Stomach (tissue), 4 donors: ENCODE results near the gene CHRNA7.

ENCODE experiments used
- EP300 ChIP-seq: sonication (generic); formaldehyde crosslinking; IDR thresholded peaks from one replicate; pipeline ENCODE4 v1.6.1; 2017; ENCODE audit warnings: antibody characterized with exemption
- POLR2A ChIP-seq, 4 donors: fragments of 450-650 bp; IDR thresholded peaks; one replicate each; pipeline ENCODE4 v1.6.1; 2016; ENCODE audit warnings: antibody characterized with exemption in 4 of 4, control low read depth in 2 of 4, mild to moderate bottlenecking in 1 of 4, moderate library complexity in 1 of 4
- POLR2AphosphoS5 ChIP-seq, 3 donors: sonication (generic); formaldehyde crosslinking; IDR thresholded peaks; one replicate each; pipeline ENCODE4 v1.6.1; 2016; ENCODE audit warnings: antibody characterized with exemption in 3 of 3
- TF ChIP-seq, protein P1 (sequence below), 7 experiments: fragments of 450-650 bp in 4 of 7; fragments of 200-600 bp in 3 of 7; sonication (generic) in 3 of 7; IDR thresholded peaks; one replicate each; pipeline ENCODE4 v1.5.1; 2016 to 2019; ENCODE audit warnings: antibody characterized with exemption in 7 of 7, control low read depth in 2 of 7, mild to moderate bottlenecking in 1 of 7

DNA sequence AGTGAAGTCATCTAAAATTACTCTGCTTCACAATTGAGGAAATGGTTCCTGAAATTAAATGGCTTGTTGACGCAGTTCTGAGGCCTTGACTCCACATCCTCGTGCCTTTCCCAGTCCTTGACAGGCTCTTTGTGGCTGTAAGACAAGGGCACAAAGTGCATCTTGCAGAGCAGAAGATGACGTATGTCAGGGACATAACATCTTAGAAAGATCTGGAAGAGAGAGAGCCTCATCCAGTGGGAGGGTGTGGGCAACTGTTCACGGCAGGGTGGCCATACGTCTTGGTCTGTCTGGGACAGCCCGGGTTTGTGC lies 91.0 kb downstream of the CHRNA7 start:
- TF ChIP-seq, protein P1, sequence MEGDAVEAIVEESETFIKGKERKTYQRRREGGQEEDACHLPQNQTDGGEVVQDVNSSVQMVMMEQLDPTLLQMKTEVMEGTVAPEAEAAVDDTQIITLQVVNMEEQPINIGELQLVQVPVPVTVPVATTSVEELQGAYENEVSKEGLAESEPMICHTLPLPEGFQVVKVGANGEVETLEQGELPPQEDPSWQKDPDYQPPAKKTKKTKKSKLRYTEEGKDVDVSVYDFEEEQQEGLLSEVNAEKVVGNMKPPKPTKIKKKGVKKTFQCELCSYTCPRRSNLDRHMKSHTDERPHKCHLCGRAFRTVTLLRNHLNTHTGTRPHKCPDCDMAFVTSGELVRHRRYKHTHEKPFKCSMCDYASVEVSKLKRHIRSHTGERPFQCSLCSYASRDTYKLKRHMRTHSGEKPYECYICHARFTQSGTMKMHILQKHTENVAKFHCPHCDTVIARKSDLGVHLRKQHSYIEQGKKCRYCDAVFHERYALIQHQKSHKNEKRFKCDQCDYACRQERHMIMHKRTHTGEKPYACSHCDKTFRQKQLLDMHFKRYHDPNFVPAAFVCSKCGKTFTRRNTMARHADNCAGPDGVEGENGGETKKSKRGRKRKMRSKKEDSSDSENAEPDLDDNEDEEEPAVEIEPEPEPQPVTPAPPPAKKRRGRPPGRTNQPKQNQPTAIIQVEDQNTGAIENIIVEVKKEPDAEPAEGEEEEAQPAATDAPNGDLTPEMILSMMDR (IDR thresholded peaks at IDR 0.05) = no peak
- no peak for TF ChIP-seq POLR2A (IDR thresholded peaks at IDR 0.05)
- TF ChIP-seq EP300 = no peak
- TF ChIP-seq POLR2AphosphoS5 (IDR thresholded peaks at IDR 0.05) = no peak
